Posterior vena cava (tissue), 2 donors: Measurements from ENCODE around the gene MAFB. TPM values are rescaled to one million over a fixed set of nuclear protein-coding genes. Genes with fewer than 3 reads are reported as not detected.

ENCODE experiments used
- DNase-seq: peaks from one replicate; pipeline ENCODE4 v3.0.0-alpha.2; 2020; ENCODE audit warnings: low spot score
- intact Hi-C, 2 donors: fragments of 100-400 bp; cut with DNase I; formaldehyde crosslinking; loops; one replicate each; pipeline versions ENCODE4 v1.14.1 to v1.14.2; 2022 to 2023
- total RNA-seq, 2 donors: library from RNA; stranded (reverse); fragmentation: NEBNext Ultra II Directional; extraction: Animal tissue kit (Norgen Biotek cat#: 25700); gene quantifications; one replicate each; pipeline ENCODE4 v1.2.1, GENCODE V29; 2021
- donor health status: DM: yes; HTN: yes; CAD: no.
- donor health status: DM: yes; HTN: yes; CAD: no.

Gene MAFB
- total RNA-seq, 2 donors from 2014 or later: 34.7 to 54.0 TPM

DNA sequence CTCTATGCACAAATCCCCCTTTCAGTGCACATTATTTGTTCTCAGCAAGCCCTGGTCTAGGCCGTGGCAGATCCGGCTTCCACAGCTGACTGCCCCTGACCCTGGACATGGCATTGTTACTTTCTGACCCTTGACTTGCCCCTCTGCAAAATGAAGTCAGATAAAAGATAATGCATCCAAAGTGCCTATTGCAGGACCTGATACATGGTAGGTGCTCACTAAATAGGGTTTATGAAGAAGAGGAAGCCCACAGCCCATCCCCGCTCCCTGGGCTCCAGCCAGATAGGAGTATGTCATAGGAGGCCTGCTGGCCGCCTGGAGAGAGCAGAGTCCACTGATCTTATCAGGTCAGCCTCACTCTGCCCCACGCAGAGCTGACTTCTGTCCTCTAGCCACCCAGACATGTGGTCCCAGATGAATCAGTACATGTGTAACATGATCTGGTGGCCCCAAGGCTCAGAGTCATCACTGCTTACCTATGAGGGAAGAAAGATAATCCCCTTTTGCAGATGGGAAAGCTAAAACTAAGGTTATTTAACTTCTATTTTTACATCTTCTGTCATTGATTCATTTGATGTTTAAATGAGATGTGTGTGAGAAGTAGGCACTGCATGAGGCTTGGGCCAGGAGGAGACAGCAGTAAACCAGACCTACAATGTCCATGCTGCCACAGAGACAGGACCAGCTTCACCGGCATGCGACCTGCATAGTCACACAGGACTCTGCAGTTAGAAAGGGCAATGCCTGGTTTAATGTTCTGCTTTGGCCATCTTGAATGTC, 20.4 kb downstream of the MAFB start:
- intact Hi-C loops: no loop called here
- no peak for DNase-seq

DNA sequence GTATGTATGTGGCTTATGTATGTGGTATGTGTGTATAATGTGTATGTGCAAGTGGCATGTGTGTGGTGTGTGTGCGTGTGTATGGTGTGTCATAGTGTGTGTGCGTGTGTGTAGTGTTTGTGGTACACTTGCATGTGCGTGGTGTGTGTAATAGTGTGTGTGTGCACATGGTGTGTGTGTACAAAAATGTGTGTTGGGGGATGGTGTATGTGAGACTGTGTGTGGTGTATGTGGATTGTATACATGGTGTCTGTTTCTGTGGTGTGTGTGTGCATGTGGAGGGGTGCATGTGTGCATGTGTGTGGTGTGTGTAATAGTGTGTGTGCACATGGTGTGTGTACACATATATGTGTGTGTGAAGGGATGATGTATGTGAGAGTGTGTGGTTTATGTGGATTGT, 21.5 kb downstream of the MAFB start:
- intact Hi-C loops: no loop called here
- DNase-seq: no peak

DNA sequence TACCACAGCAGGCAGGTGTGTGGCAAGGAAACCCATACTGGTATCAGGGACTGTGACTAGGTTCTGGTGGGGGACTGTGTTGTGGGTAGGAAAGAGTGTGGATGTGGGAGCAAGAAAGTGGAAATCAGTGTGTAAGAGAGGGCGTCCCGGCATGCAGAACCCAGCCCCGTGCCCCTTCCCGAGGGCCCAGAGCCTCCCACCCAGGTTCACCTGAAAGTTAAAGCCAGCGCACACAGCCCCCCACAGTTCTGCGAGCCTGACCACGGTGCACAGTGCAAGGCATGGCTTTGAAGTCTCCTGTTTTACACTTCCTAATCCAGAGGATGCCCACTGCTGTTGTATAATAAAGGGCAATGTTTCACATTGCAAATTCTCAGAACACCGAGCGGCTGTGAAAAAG, 22.7 kb downstream of the MAFB start:
- DNase-seq: no peak
- intact Hi-C loops: no loop called here

DNA sequence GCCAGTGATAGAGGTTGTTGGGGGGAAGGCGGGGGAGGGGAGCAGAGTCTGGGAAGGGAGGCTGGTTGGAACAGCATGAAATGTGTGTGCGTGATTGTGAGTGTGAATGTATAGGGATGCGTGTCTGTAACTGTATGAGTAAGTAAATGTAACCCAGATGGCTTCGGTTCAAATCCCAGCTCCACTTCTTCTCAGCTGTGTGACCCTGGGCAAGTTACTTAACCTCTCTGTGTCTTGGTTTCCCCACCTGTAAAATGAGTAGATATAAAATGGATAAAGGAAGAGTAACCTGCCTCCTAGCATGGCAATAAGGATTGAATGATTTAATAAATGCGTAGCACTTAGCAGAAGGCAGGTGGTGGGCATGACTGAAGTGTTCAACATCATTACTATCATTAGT, 24.1 kb downstream of the MAFB start:
- DNase-seq: no peak
- intact Hi-C loops: no loop called here

DNA sequence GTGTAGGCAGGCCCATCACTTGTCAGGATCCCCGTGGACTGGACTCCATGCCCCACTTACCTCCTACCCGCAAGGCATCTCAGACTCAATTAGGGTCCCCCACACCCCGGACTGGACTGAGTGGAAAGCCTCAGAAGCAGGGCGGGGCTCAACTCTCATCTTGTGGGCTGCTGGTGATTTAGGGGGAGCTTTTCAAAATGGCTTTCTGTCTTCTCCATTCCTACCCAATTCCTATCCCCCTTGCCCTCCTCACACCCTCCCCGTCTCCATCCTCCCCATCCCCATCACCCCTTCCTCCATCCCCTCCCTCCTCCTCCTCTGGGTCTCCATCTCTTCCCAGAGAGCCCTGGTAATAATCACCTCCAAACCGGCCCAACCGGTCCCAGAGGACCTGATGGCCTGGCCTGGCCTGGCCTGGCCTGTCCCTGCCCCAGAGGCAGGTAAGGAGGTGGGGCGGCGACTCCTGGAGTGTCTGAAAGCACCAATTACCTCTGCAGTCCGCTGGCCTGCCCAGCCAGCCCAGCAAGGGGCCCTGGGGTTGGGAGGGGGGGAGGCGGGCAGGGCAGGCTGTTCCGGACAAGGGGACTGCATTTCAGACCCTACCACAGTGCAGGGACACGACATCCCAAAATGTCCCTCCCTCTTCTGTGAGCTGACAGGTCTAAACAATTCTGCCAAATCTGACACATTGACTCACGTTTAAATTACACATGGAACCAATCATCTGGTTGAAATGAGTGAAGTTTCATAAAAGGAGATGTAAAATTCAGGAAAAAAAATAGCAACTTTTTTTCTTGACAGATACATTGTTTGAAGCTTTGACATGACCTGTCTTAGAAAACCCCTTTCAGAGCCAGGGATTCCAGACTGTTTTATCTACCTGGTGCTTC, 24.8 kb downstream of the MAFB start:
- DNase-seq: no peak
- intact Hi-C loops: no loop called here

DNA sequence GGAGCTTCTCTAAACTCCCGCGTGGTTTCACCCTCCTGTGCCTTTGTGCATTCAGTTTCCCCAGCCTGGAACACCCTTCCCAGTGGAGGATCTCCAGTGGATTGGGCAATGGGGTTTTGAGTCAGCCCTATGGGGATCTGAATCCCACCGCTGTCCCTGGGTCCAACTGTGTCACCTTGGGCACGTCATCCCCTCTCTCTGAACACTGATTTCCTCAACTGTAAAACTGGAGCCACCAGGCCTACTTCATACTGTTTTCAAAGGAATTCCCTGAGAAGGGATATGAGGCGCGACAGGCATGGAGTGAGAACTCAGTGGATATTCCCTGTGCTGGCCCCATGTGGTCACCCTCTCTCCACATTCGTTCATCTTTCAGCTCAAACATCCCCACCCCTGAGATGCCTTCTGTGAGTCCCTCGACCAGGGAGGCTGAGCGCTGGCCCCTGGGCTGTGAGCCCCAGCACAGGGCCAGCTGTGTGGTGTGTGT, 25.7 kb downstream of the MAFB start:
- intact Hi-C loops: no loop called here
- no peak for DNase-seq

DNA sequence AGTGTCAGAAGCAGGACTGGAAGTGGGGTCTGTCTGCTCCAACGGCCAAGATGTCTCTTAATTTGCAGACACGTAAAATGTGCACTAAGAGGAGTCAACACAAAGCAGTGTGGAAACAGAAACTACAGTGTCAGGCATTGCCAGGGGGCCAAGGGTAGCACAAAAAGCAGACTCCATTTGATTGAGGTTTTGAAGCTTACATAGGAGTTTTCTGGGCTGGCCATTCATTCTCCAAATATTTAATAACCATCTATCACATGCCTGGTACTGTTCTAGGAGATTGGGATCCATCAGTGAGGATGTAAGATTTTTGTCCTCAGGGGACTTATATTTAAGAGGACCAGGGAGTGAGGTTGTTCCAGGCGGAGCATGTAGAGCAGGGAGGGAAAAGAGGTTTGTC, 29.5 kb downstream of the MAFB start:
- DNase-seq: no peak
- intact Hi-C loops: no loop called here

DNA sequence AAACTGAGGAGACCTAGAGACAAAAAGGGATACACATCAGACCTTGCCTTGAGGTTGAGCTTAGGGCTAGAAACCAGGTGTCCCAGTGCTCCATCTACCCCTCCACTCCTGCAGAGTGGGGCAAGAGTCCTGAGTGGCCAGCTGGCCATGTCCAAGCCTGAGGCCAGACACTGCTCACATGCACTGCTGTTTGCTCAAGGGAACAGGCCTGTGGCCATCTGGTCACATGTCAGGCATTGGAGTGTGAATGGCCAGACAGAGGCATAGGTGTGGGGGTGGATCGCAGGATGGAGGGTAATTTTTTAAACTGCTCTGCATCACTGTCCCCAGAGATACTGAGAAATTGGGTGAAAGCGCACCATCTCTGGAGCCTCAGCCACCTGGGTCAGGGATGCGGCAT, 30.5 kb downstream of the MAFB start:
- intact Hi-C loops: no loop called here
- DNase-seq: no peak

DNA sequence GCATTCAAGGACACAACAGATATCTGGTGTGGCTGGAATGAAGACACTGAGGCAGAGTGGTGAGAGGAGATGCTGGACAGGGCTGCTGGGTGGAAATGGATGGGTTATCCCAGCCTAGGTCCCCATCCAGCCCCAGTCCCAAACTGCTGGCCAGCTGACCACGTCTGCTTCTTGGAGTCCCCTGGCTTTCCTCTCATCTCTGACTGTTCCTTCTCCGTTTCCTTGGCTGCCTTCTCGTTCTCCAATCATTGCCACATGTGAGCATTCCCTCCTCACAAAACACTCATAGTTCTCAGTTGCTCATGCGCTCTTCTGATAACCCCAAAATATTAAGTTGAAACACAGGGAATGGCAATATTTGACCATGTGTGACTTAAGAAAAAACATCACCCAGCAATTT, 31.5 kb downstream of the MAFB start:
- intact Hi-C loops: no loop called here
- no peak for DNase-seq

DNA sequence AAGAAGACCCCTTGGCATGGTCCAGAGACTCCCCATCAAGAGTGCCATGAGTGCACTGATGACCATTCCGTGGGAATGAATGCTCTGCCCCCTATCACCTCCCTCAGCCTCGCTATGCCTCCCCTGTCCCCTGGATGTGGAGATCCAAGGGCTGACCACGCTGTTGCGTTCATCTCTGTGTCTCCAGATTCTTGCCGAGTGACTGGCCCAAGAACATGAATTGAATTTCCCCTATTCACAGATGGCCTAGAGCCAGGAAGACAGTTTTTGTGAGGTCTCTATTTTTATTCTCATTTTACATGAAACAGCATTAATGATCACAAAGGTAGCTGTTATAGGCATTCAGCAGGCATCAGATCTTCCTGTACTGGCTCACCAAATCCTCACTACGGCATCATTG, 33.6 kb downstream of the MAFB start:
- DNase-seq: no peak

DNA sequence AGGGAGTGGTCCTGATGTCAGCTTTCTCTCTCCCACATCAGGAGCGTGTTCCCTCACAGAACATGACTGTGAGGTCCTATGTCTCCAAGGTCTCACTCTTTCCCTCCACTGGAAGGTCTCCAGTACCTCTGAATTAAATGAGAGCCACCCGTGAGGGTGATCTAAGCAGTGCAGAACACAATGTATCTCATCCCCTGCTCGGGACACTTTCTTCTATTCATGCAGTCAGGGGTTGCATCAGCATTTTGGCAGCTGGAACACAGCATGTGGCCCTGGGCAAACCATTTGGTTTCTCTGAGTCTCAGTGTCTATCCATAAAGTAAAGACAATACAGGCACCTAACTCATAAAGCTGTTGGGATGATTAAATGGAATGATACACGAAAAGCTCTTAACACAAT, 34.2 kb downstream of the MAFB start:
- intact Hi-C loops: no loop called here
- DNase-seq: no peak

More for the DNA sequence above, 33.6 kb downstream of the MAFB start:
- intact Hi-C loops: no loop called here

DNA sequence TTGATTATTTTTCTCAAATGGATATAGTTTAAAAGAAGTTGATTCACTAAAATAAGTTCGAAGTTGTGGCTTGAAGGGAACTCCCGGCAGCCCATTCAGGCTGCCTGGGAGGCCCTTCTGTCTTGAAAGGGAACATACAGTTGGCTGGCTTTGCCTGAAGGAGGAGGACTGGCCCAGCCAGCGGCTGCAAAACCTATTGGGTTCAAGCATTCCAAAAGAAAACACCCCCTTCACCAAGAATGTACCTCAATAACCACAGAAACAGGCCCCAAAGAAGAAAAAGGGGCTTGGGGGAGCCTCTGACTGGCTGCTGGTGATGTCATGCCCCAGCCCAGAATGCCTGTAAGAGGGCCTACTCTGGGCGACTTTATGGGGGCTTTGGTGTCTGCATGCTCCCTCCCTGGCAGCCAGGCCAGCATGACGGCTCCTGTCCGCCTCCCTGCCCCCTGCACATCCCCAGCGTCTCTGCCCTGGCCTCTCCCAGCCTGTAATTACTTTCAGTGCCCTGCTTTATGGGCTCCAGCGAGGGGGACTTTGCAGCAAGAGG, 36.5 kb downstream of the MAFB start:
- DNase-seq: no peak
- intact Hi-C loops: no loop called here

DNA sequence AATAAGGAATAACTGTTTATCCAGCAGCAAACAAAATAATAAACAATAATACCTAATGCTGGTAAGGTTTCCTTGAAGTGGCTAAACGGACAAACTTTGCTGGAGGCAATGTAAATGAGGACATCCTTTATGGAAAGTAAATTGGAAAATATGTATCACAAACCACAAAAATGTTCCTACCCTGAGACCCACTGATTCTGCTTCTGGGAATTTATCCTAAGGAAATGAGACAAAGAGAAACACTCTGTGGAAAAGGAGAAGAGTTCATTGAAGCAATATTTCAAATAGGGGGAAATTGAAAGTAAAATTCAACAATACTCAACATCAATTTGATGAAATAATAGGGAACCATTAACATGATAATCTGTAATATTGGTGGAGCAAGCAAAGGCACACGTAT, 37.9 kb downstream of the MAFB start:
- no peak for DNase-seq
- intact Hi-C loops: no loop called here

DNA sequence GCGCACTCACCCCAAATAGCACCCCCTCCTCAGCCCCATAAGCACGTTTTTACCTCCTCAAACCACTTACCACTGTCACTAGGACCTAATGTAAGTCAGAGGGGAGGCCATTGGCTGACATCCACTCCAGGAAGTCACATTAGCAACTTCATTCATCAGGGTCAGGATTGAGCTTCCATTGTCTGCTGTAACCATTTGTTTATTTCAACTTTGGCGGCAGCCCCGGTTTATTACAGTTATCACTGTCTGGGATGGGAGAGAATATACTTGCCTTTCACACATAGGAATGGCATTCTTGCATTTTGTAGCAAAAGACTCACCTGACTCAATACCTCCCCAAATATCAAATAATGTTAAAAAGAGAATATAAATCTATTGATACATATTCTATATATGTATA, 38.3 kb downstream of the MAFB start:
- intact Hi-C loops: no loop called here
- DNase-seq: no peak

DNA sequence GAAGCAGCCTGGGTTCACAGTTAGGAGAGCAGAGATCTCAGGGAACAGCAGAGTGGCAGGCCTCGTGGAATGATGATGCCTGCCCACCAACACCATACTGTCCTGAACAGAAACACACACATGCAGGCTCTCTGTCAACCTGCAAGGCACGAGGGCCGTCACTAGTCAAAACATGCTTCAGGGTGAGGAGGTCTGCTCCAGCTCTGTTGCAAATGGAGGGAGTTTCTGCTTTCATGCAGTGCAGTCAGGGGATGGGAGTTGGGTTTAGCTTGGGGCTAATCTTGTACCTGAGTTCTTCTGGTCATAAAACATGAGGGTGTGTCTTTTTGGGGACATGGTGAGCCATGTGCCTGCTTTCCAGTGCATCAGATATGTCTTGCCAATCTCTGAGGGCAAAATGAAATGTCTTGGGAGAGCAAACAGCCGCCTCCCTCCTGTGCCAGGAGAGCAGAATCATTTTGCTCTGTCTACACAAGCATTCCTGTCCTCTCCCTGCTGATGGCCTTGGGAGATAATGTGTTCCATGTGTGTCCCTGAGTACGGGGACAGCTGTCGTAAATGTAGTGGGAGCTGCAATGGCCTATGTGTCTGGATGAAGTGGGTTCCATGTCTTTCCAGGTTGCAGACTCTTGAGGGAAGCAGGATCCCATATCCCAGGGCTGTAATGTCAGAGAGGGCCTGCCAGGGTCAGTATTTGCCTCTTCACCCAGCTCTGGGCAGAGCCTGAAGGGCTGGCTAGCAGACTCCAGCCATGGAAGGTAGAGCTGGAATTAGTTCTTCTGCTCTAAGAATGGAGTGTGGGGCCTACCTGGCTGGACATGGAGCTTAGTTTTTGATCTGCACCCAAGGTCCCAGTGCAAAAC, 40.6 kb downstream of the MAFB start:
- intact Hi-C loops: no loop called here

DNA sequence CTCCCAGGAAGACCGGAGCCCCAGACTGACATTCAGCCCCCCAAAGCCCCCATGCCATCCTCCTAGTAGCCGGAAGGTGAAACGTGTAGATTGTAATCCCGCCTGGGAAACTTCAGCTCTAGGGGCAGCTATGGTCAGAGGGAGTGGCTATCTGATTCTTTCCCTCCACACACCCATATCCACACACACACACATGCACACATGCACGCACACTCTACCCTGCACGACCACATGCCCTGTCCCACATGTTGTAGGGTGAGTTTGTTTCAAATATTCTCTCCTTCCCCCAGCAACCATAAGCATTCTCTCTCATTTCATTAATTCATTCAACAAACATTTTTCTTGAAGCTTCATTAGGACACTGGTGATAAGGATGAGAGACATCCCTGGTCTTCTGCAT, 42.2 kb downstream of the MAFB start:
- DNase-seq: no peak
- intact Hi-C loops: no loop called here

More for the DNA sequence above, 40.6 kb downstream of the MAFB start:
- no peak for DNase-seq

DNA sequence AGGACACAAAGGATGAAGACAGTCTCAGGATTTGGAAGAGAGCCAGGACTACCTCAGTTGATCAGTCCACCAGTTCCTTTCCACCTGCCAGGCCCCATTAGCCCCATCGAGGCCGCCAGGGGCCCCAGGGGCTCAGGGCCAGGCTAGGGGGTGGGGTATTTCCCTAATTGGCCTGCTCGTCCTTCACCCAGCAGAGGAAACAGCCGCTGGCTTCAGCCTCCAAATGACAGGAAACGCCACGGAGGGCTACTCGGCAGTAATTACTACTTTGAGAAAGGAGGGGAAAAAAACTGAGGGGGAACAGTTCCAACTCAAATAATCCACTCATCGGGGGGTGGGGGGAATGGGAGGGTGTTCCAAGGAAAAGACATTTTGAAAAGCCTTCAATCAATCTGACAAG, 42.7 kb downstream of the MAFB start:
- intact Hi-C loops: no loop called here
- DNase-seq: no peak

DNA sequence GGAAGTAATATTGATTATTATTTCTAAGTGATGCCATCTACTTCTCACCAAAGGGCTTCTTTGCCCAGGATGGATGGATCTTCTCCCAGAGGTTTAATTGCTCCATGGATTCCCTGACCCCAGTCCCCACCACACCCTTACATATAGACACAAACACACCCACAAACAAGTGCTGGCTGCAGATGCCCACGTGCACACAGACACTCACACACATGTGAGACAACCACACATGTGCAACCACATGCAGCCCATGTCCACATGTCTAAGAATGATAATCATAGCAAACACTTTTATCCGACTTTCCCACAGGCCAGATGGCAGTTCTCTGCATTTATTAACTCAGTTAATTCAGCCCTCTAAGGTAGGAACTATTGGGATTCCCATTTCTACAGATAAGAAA, 44.2 kb downstream of the MAFB start:
- intact Hi-C loops: no loop called here
- DNase-seq: no peak

DNA sequence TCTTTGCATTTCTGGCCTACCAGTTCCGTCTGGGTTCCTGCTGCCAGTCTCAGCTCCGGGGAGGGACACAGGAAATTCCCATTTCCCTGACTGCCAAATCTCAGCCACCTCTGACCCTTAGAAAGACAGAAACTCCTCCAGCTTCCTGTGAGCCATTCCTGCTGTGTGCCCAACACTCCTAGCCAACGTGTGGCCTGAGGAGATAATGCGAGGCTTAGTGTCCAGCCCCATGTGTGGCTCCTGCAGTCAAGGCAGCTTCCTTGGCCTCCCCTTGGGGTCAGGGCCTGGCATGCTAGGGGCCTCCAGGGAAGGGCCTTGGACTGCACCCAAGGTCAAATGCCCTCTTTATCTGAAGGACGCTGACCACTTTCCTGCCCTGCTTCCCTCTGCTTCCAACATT, 45.1 kb downstream of the MAFB start:
- DNase-seq: no peak
- intact Hi-C loops: no loop called here
